K562 (cell line): ENCODE results near the gene ATP12A.
"Not testable (repeated sequence)": the region's sequence is repeated elsewhere in the genome, so short reads cannot be mapped to it uniquely, and the experiment has no call there.

ENCODE experiments used
- HDAC1 ChIP-seq, 2 experiments: fragments of 450-650 bp; IDR thresholded peaks; 2 replicates each; pipeline ENCODE4 v1.6.1; 2016 to 2017; ENCODE audit warnings: inconsistent platforms in 1 of 2, mild to moderate bottlenecking in 1 of 2, moderate library complexity in 1 of 2
- KAT8 ChIP-seq: fragments of 450-650 bp; IDR thresholded peaks from 2 replicates; pipeline ENCODE4 v1.6.1; 2016; ENCODE audit warnings: low read depth, mild to moderate bottlenecking

GRCh38 chr13:24730873-24731567, 50.8 kb downstream of the ATP12A start:
- TF ChIP-seq KAT8; HDAC1 (IDR thresholded peaks at IDR 0.05): not testable (repeated sequence)
